Activated CD4-positive, alpha-beta T cell treated with anti-CD3 and anti-CD28 coated beads, Interleukin-2, amount 50 U/mL, for 1 hour (primary cell): Measurements from ENCODE around the gene ARSJ.

Experiments
- DNase-seq: peaks from one replicate; pipeline ENCODE4 v3.0.0-alpha.2; 2020

ARSJ gene

GRCh38 chr4:113982181-113982580 is 2.7 kb upstream of the ARSJ start:
- DNase-seq = no peak

- no peak for DNase-seq
Measured at GRCh38 chr4:113981591-113981990, 2.1 kb upstream of the ARSJ start.

- no peak for DNase-seq
Measured at GRCh38 chr4:113979905-113980615, 613 bp upstream of the ARSJ start.

DNA sequence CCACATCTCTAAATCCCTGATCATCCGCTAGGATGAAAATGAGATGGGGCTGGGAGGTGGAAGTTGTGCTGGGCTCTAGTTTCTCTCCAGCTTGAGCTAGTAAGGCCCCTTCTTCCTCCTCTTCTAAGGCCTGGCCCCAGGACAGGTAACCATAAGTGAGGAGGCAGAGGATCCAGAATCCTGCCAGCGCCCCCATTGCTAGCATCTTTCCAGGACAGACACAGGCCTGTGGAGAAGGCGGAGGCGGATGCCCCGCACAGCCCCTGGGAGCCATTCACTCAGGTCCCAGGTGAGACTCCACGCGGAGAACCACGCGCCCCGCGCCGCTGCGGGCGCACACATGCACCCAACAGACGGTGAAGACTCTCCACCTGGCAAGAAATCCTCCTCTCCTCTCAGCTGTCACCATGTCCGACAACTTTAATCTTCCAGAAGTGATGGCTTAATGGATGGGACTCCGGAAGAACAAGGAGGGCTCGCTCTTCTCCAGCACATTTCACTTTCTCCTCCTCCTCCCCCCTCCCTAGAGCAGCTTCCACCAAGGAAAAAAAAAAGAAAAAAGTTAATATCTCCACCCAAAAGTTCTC is 793 bp downstream of the ARSJ start:
- DNase-seq = no peak

- no peak for DNase-seq
Measured at GRCh38 chr4:113978105-113978504, 1.3 kb downstream of the ARSJ start.

- DNase-seq = no peak
Measured at GRCh38 chr4:113977526-113977855, 2.0 kb downstream of the ARSJ start.

GRCh38 chr4:113976741-113977525 is 2.5 kb downstream of the ARSJ start:
- no peak for DNase-seq

GRCh38 chr4:113975578-113975977 is 3.9 kb downstream of the ARSJ start:
- no peak for DNase-seq

GRCh38 chr4:113974467-113974866 is 5.0 kb downstream of the ARSJ start:
- DNase-seq = no peak

DNA sequence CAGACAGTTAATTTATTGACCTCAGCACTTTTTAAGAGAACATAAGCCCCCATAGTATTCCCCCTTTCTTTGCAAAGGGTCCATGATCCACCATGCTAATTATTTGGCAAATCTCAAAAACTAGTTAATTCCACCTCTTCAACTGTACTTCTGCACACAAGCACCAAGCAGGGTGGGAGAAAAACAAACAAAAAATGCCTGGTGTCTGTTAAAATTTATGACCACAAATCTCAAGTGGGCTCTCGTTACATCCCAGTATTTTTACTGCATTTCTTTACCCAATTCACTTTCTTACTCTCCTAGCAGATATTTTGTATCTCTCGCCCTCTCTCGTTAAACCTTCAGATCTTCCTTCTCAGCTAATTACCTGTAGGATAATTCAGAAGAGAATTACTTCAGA is 6.1 kb downstream of the ARSJ start:
- DNase-seq = no peak

GRCh38 chr4:113972781-113973180 is 6.7 kb downstream of the ARSJ start:
- DNase-seq = no peak

DNA sequence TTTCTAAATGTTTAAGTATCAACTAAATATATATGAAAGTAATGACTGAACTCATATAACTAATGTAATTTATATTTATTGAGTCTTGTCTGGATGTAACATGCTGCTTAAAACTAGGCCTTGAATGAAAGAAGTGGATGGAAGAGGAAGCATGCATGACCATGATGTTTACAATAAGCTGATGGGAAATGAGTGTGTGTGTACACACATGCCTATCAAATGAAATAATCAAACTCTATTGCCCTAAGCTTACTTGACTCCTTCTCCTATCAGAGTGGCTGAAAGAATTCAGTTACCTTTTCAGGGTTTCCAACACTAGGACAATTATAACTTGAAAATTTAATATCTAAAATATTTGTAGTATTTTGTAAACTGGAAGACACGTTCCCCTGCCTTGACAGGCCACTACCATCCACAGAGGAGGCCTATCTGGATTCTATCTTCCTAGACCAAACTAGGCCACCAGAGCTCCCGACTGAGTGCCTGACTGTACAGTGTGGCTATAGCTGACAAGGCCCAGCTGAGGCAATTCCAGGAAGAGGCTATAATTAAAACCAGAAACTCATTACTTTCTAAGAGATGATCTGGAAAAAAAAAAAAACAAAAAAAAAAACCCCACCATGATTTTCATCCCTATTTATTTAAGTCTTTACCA is 7.6 kb downstream of the ARSJ start:
- no peak for DNase-seq

GRCh38 chr4:113969709-113970334 is 9.6 kb downstream of the ARSJ start:
- DNase-seq = no peak

- DNase-seq = no peak
Measured at GRCh38 chr4:113968473-113968872, 11.0 kb downstream of the ARSJ start.

DNA sequence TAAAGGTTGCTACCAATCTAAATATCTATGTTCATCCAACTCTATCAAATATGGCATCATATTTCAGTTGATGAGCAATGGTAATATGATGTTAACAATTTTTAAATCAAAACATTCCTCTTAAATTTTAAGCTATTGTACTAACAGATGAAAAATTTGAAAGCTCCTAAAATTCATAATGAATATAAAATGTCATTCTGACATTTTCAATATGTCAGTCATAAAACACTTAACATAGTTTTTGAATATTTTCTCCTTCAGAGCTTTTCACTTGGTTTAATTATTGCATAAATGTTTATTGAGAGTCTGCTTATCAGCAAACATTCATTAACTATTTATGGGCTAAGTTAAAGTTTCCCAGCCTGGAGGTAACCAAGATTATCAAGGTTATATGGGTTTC is 11.8 kb downstream of the ARSJ start:
- no peak for DNase-seq

DNA sequence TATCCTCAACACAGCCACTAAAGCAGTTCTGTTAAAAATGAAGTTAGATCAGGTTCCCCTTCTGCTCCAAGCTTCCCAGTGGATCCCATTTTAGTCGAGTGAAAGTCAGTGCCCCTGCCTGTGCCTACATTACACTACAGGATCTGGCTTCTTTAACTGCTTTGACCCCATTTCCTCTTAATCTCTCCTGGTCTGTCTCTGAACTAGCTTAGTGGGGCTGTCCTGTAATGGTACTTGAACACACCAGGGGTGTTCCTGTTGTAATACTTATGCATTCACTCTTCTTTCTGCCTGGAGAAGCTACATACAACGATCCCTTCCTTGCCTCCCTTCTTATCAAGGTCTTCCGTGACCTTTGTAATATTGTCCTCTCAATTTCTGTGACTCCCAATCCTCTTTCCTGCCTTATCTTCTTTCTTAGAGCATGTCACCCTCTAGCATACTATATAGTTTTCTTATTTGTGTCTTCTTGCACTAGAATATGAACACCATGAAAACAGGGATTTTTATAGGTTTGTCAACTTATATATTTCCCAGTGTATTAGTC is 16.7 kb downstream of the ARSJ start:
- DNase-seq = no peak

DNA sequence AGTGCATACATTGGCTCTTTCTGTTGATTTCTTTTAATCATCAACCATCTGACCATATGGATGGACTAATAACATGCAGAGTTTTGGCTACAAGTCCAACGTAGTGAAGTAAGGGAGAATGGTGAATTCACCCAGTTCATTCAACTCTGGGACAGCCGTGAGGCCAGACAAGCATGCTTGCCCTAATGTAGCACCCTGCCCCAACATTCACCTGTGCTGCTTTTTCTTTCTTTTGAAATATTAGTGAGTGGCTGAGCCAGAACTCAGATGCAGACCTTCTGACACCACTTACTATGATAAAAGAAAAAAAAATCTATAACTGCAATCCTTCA is 17.5 kb downstream of the ARSJ start:
- no peak for DNase-seq

- no peak for DNase-seq
Measured at GRCh38 chr4:113960684-113961321, 18.6 kb downstream of the ARSJ start.

GRCh38 chr4:113959539-113959937 is 19.9 kb downstream of the ARSJ start:
- no peak for DNase-seq

GRCh38 chr4:113958766-113959538 is 20.5 kb downstream of the ARSJ start:
- no peak for DNase-seq

DNA sequence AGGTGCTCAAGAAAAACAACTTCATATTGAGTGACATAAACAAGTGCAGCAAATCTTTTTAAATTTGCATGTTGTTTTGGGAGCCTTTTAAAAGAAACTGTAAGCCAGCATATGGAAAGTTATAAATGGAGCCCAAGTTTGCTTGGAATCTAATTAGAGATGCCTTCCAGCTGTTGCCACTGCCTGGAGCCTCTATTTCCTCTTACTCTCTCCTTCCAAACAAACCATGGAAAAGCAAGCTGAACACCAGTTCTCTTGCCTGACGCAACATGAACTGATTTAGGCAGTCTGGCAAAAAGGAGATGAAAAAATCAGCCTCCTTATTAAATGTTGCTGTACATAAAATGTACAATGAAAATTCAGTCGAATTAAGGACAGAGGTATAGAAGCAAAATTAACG is 21.5 kb downstream of the ARSJ start:
- no peak for DNase-seq

- no peak for DNase-seq
Measured at GRCh38 chr4:113955948-113956347, 23.5 kb downstream of the ARSJ start.
